ENCODE results near the gene SPOCK1.

DNA sequence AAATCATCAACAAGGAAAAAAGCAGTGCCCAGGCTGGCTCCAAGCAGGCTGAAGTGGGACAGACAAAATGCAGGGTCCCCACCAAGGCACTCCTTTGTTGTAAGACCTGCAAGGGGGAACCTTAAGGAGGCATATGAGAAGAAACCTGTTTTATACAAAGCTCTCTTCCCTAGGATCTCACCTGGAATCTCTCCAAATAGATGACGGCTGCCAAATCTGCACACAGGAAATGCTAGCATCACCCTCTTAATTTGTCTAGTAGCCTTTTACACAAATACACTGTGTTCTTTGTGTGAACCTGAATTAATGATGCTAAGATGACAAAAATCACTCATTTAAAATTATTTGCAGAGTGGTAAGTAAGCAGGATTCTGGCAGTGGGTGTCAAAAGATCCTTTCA, 280.2 kb downstream of the SPOCK1 start:
- TF ChIP-seq, protein P1, sequence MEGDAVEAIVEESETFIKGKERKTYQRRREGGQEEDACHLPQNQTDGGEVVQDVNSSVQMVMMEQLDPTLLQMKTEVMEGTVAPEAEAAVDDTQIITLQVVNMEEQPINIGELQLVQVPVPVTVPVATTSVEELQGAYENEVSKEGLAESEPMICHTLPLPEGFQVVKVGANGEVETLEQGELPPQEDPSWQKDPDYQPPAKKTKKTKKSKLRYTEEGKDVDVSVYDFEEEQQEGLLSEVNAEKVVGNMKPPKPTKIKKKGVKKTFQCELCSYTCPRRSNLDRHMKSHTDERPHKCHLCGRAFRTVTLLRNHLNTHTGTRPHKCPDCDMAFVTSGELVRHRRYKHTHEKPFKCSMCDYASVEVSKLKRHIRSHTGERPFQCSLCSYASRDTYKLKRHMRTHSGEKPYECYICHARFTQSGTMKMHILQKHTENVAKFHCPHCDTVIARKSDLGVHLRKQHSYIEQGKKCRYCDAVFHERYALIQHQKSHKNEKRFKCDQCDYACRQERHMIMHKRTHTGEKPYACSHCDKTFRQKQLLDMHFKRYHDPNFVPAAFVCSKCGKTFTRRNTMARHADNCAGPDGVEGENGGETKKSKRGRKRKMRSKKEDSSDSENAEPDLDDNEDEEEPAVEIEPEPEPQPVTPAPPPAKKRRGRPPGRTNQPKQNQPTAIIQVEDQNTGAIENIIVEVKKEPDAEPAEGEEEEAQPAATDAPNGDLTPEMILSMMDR (IDR thresholded peaks at IDR 0.05): no peak
- TF ChIP-seq, protein P2, sequence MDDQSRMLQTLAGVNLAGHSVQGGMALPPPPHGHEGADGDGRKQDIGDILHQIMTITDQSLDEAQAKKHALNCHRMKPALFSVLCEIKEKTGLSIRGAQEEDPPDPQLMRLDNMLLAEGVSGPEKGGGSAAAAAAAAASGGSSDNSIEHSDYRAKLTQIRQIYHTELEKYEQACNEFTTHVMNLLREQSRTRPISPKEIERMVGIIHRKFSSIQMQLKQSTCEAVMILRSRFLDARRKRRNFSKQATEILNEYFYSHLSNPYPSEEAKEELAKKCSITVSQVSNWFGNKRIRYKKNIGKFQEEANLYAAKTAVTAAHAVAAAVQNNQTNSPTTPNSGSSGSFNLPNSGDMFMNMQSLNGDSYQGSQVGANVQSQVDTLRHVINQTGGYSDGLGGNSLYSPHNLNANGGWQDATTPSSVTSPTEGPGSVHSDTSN (IDR thresholded peaks at IDR 0.05): no peak
- TF ChIP-seq, protein P3, sequence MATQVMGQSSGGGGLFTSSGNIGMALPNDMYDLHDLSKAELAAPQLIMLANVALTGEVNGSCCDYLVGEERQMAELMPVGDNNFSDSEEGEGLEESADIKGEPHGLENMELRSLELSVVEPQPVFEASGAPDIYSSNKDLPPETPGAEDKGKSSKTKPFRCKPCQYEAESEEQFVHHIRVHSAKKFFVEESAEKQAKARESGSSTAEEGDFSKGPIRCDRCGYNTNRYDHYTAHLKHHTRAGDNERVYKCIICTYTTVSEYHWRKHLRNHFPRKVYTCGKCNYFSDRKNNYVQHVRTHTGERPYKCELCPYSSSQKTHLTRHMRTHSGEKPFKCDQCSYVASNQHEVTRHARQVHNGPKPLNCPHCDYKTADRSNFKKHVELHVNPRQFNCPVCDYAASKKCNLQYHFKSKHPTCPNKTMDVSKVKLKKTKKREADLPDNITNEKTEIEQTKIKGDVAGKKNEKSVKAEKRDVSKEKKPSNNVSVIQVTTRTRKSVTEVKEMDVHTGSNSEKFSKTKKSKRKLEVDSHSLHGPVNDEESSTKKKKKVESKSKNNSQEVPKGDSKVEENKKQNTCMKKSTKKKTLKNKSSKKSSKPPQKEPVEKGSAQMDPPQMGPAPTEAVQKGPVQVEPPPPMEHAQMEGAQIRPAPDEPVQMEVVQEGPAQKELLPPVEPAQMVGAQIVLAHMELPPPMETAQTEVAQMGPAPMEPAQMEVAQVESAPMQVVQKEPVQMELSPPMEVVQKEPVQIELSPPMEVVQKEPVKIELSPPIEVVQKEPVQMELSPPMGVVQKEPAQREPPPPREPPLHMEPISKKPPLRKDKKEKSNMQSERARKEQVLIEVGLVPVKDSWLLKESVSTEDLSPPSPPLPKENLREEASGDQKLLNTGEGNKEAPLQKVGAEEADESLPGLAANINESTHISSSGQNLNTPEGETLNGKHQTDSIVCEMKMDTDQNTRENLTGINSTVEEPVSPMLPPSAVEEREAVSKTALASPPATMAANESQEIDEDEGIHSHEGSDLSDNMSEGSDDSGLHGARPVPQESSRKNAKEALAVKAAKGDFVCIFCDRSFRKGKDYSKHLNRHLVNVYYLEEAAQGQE (IDR thresholded peaks at IDR 0.05): no peak
- TF ChIP-seq NR3C1 (IDR thresholded peaks at IDR 0.05) (no peak), CEBPB (IDR thresholded peaks at IDR 0.05) (no peak)
